K562 (cell line): ENCODE data around the gene ARL3. TPM values are rescaled to one million over a fixed set of nuclear protein-coding genes. Genes with fewer than 3 reads are reported as not detected.

Experiments used
- ATF3 ChIP-seq, 2 experiments: fragments of 450-650 bp in 1 of 2; sonication (generic) in 1 of 2; formaldehyde crosslinking in 1 of 2; IDR thresholded peaks in 1 of 2; conservative IDR thresholded peaks in 1 of 2; 2 replicates each; pipeline versions ENCODE4 v1.6.1 to v1.8.1; 2016 to 2023; ENCODE audit warnings: mild to moderate bottlenecking in 2 of 2, moderate library complexity in 2 of 2, inconsistent platforms in 1 of 2, missing genetic modification reagents in 1 of 2
- CBX2 ChIP-seq: fragments of 200-600 bp; sonication (generic); IDR thresholded peaks from one replicate; pipeline ENCODE4 v1.6.1; 2012; ENCODE audit warnings: mild to moderate bottlenecking, low read length, inconsistent platforms; ENCODE audit not compliant: insufficient read depth, poor library complexity, severe bottlenecking
- EWSR1 ChIP-seq: fragments of 450-650 bp; IDR thresholded peaks from 2 replicates; pipeline ENCODE4 v1.6.1; 2018; ENCODE audit warnings: borderline replicate concordance, mild to moderate bottlenecking, low read depth, moderate library complexity; ENCODE audit not compliant: partially characterized antibody
- HINFP ChIP-seq: fragments of 450-650 bp; conservative IDR thresholded peaks from 2 replicates; pipeline ENCODE4 v1.6.1; 2016; ENCODE audit warnings: missing genetic modification characterization, low read depth, mild to moderate bottlenecking, control low read depth, missing compliant biosample characterization
- MEF2A ChIP-seq: IDR thresholded peaks from 2 replicates; pipeline ENCODE4 v1.6.1; 2011; ENCODE audit warnings: low read depth, mild to moderate bottlenecking, low read length, moderate library complexity; ENCODE audit not compliant: control insufficient read depth
- MXD1 ChIP-seq: fragments of 250-450 bp; sonication (Bioruptor Pico); IDR thresholded peaks from 2 replicates; pipeline ENCODE4 v1.8.0; 2021; ENCODE audit warnings: borderline replicate concordance, mild to moderate bottlenecking, moderate library complexity; ENCODE audit not compliant: poor library complexity, severe bottlenecking
- PYGO2 ChIP-seq: fragments of 450-650 bp; IDR thresholded peaks from 2 replicates; pipeline ENCODE4 v1.6.1; 2016; ENCODE audit warnings: mild to moderate bottlenecking, missing genetic modification characterization, moderate library complexity, missing compliant biosample characterization
- RBM25 ChIP-seq: fragments of 200-400 bp; formaldehyde crosslinking; IDR thresholded peaks from 2 replicates; pipeline ENCODE4 v1.6.1; 2018; ENCODE audit warnings: low read length, low read depth, moderate library complexity; ENCODE audit not compliant: severe bottlenecking
- SMAD1 ChIP-seq: fragments of 150-350 bp; IDR thresholded peaks from 2 replicates; pipeline ENCODE4 v1.6.1; 2014; ENCODE audit warnings: low read length, low read depth; ENCODE audit not compliant: partially characterized antibody
- UBTF ChIP-seq, 2 experiments: IDR thresholded peaks; 2 replicates each; pipeline ENCODE4 v1.6.1; 2012; ENCODE audit warnings: improper control_type of control experiment in 2 of 2, low read depth in 2 of 2, low read length in 2 of 2, borderline replicate concordance in 1 of 2
- WHSC1 ChIP-seq: IDR thresholded peaks from one replicate; pipeline ENCODE4 v1.6.1; 2012; ENCODE audit warnings: low read length, control low read depth, inconsistent platforms
- YY1 ChIP-seq, 3 experiments: IDR thresholded peaks; 2 replicates each; pipeline ENCODE4 v1.6.1; 2011; ENCODE audit warnings: low read length in 2 of 3, mild to moderate bottlenecking in 2 of 3, moderate library complexity in 2 of 3, borderline replicate concordance in 1 of 3, control low read depth in 1 of 3, low read depth in 1 of 3; ENCODE audit not compliant: insufficient read depth in 3 of 3, insufficient replicate concordance in 2 of 3, control insufficient read depth in 1 of 3, insufficient read length in 1 of 3; ENCODE audit errors: extremely low read depth in 1 of 3
- ZBTB34 ChIP-seq: fragments of 250-450 bp; sonication (Bioruptor Pico); IDR thresholded peaks from 2 replicates; pipeline ENCODE4 v1.8.0; 2021; ENCODE audit warnings: mild to moderate bottlenecking, moderate library complexity
- ZFPM2 ChIP-seq: fragments of 250-450 bp; sonication (Bioruptor Pico); IDR thresholded peaks from 2 replicates; pipeline ENCODE4 v1.5.1; 2022; ENCODE audit warnings: mild to moderate bottlenecking
- ZNF12 ChIP-seq: sonication (generic); formaldehyde crosslinking; IDR thresholded peaks from 2 replicates; pipeline ENCODE4 v1.4.0; 2020; ENCODE audit warnings: mild to moderate bottlenecking, missing genetic modification reagents
- ZNF175 ChIP-seq: fragments of 200-800 bp; sonication (Bioruptor generic); IDR thresholded peaks from 2 replicates; pipeline ENCODE4 v1.6.1; 2016; ENCODE audit warnings: low read depth, mild to moderate bottlenecking, missing genetic modification characterization, missing compliant biosample characterization
- ZNF436 ChIP-seq: fragments of 250-450, 450-650 bp; sonication (Bioruptor Pico); formaldehyde crosslinking; IDR thresholded peaks from 2 replicates; pipeline ENCODE4 v1.7.0; 2020; ENCODE audit warnings: mild to moderate bottlenecking
- polyA plus RNA-seq, 8 experiments: library from polyadenylated mRNA; depleted of rRNA in 4 of 8; stranded (reverse) in 5 of 8; unstranded in 3 of 8; fragments of >200 nt; fragmentation: Nextera tagmentation in 2 of 8; fragmentation: Illumina TruSeq in 1 of 8; extraction: Ambion mirVana in 2 of 8; extraction: Trizol in 1 of 8; gene quantifications; 2 replicates each; pipeline versions ENCODE4 v1.2.1 to v1.2.3, GENCODE V29; 2011 to 2014; ENCODE audit warnings: inconsistent platforms in 1 of 8, missing spikeins in 1 of 8
- total RNA-seq, 7 experiments: library from RNA; depleted of rRNA in 6 of 7; stranded (reverse); fragments of >200 nt in 6 of 7; fragmentation: Illumina TruSeq in 2 of 7; extraction: Trizol in 2 of 7; gene quantifications; 2 replicates each; pipeline versions ENCODE4 v1.2.1 to v1.2.3, GENCODE V29; 2011 to 2021; ENCODE audit warnings: low replicate concordance in 1 of 7

The ARL3 gene
- total and polyA plus RNA-seq, 9 of the 15 experiments (the other 6 are each of a cell fraction or from before 2014, with no cell fraction given) = 2.9 to 8.9 (median 4.8) TPM

GRCh38 chr10:102714621-102715455, 641 bp upstream of the ARL3 start, which contains the start of gene SFXN2 (continued):
- TF ChIP-seq ZNF175 (CRISPR knock-in tag) (no peak), ZNF436 (CRISPR knock-in tag) (no peak), ZFPM2 (no peak), EWSR1 (no peak), ATF3 (IDR thresholded peaks at IDR 0.05) (no peak), ATF3 (CRISPR knock-in tag; conservative IDR thresholded peaks at IDR 0.05) (no peak), MXD1 (CRISPR knock-in tag) (peak; percentile 66), ZNF12 (CRISPR knock-in tag) (0 out of 2 replicates have a peak, but pooled peaks have one; percentile 53), PYGO2 (tag) (no peak), WHSC1 (no peak), SMAD1 (no peak), YY1 (IDR thresholded peaks at IDR 0.05; ENCODE audit: borderline replicate concordance in 1 of 3, control insufficient read depth in 1 of 3, extremely low read depth in 1 of 3, insufficient read depth in 3 of 3, insufficient read length in 1 of 3, insufficient replicate concordance in 2 of 3, low read depth in 1 of 3, low read length in 2 of 3) (peak in 1 of 3 experiments; percentile 12), MEF2A (no peak), ZBTB34 (CRISPR knock-in tag) (no peak), HINFP (tag) (no peak), UBTF (IDR thresholded peaks at IDR 0.05; ENCODE audit: borderline replicate concordance in 1 of 2, low read depth in 2 of 2, low read length in 2 of 2) (0 out of 4 replicates have a peak, but pooled peaks of 1 of the 2 experiments have one; percentile 41), RBM25 (no peak), CBX2 (no peak)
